ENCODE measurements around the gene MTERF1.
"Not testable (repeated sequence)": the region's sequence is repeated elsewhere in the genome, so short reads cannot be mapped to it uniquely, and the experiment has no call there.

DNA sequence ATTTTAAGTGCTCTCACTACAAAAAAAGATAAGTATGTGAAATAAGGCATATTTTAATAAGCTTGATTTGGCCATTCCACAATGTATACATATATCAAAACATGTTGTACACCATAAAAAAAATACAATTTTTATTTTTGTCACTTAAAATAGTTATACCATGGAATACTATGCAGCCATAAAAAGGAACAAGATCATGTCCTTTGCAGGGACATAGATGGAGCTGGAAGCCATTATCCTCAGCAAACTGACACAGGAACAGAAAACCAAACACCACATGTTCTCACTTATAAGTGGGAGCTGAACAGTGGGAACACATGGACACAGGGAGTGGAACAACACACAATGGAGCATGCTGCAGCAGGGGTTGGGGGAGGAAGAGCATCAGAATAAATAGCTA is 15.9 kb downstream of the MTERF1 start:
- TF ChIP-seq, protein P1, sequence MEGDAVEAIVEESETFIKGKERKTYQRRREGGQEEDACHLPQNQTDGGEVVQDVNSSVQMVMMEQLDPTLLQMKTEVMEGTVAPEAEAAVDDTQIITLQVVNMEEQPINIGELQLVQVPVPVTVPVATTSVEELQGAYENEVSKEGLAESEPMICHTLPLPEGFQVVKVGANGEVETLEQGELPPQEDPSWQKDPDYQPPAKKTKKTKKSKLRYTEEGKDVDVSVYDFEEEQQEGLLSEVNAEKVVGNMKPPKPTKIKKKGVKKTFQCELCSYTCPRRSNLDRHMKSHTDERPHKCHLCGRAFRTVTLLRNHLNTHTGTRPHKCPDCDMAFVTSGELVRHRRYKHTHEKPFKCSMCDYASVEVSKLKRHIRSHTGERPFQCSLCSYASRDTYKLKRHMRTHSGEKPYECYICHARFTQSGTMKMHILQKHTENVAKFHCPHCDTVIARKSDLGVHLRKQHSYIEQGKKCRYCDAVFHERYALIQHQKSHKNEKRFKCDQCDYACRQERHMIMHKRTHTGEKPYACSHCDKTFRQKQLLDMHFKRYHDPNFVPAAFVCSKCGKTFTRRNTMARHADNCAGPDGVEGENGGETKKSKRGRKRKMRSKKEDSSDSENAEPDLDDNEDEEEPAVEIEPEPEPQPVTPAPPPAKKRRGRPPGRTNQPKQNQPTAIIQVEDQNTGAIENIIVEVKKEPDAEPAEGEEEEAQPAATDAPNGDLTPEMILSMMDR (IDR thresholded peaks at IDR 0.05) = not testable (repeated sequence)
- TF ChIP-seq POLR2A (IDR thresholded peaks at IDR 0.05) = not testable (repeated sequence)

Data from heart left ventricle (tissue), 13 donors.